Keratinocyte (primary cell): ENCODE results near the gene WNT9A. TPM values are rescaled to one million over a fixed set of nuclear protein-coding genes. Genes with fewer than 3 reads are reported as not detected.
"Not testable (repeated sequence)": the region's sequence is repeated elsewhere in the genome, so short reads cannot be mapped to it uniquely, and the experiment has no call there.

Experiments used
- DNase-seq: peaks from one replicate; pipeline ENCODE4 v3.0.0-alpha.2; 2011; ENCODE audit warnings: low read depth, missing footprints, low spot score
- FAIRE-seq: peaks from 2 replicates; lab custom pipeline; 2011; peaks lifted over from hg19 to GRCh38; lab: Jason Lieb, UNC
- H2AFZ ChIP-seq: 2 replicates; pipeline ENCODE4 v1.6.0; 2012; ENCODE audit warnings: low read length, control low read depth, inconsistent platforms; ENCODE audit not compliant: control insufficient read depth
- H3K27ac ChIP-seq: 2 replicates; pipeline ENCODE4 v1.5.1; 2011; ENCODE audit warnings: low read length; ENCODE audit not compliant: control insufficient read depth, insufficient read depth
- H3K27me3 ChIP-seq: 3 replicates; pipeline ENCODE4 v1.6.0; 2011; ENCODE audit warnings: low read length; ENCODE audit not compliant: control insufficient read depth, insufficient read depth; ENCODE audit errors: extremely low read depth
- H3K36me3 ChIP-seq, 2 experiments: 2 replicates in 1 of 2; 3 replicates in 1 of 2; pipeline ENCODE4 v1.5.1; 2011; ENCODE audit warnings: low read length in 2 of 2, mild to moderate bottlenecking in 1 of 2; ENCODE audit not compliant: control insufficient read depth in 2 of 2, insufficient read depth in 2 of 2; ENCODE audit errors: extremely low read depth in 1 of 2
- H3K4me1 ChIP-seq: 3 replicates; pipeline ENCODE4 v1.5.1; 2011; ENCODE audit warnings: low read length; ENCODE audit not compliant: control insufficient read depth, insufficient read depth; ENCODE audit errors: extremely low read depth
- H3K4me2 ChIP-seq: 3 replicates; pipeline ENCODE4 v1.6.0; 2011; ENCODE audit warnings: low read depth, low read length; ENCODE audit not compliant: control insufficient read depth, insufficient read depth; ENCODE audit errors: extremely low read depth
- H3K4me3 ChIP-seq, 3 experiments: fragments of 200-600 bp in 1 of 3; sonication (generic) in 1 of 3; 2 replicates in 2 of 3; 3 replicates in 1 of 3; pipeline ENCODE4 v1.5.1; 2011 to 2016; ENCODE audit warnings: low read length in 3 of 3, mild to moderate bottlenecking in 3 of 3, control low read depth in 2 of 3, inconsistent platforms in 1 of 3, low read depth in 1 of 3, mixed read lengths in 1 of 3, mixed run types in 1 of 3, moderate library complexity in 1 of 3; ENCODE audit not compliant: control insufficient read depth in 2 of 3, insufficient read depth in 2 of 3; ENCODE audit errors: extremely low read depth in 1 of 3
- H3K79me2 ChIP-seq: 2 replicates; pipeline ENCODE4 v1.6.0; 2012; ENCODE audit warnings: low read length; ENCODE audit not compliant: control insufficient read depth, insufficient read depth
- H3K9ac ChIP-seq: 3 replicates; pipeline ENCODE4 v1.6.0; 2011; ENCODE audit warnings: low read length; ENCODE audit not compliant: control insufficient read depth, insufficient read depth; ENCODE audit errors: extremely low read depth
- H3K9me1 ChIP-seq: 3 replicates; pipeline ENCODE4 v1.6.0; 2011; ENCODE audit warnings: low read length; ENCODE audit not compliant: control insufficient read depth, insufficient read depth; ENCODE audit errors: extremely low read depth
- H3K9me3 ChIP-seq: 2 replicates; pipeline ENCODE4 v1.5.1; 2012; ENCODE audit warnings: low read depth, low read length; ENCODE audit not compliant: control insufficient read depth
- H4K20me1 ChIP-seq: 3 replicates; pipeline ENCODE4 v1.6.0; 2011; ENCODE audit warnings: low read length; ENCODE audit not compliant: control insufficient read depth, insufficient read depth; ENCODE audit errors: extremely low read depth
- dilution Hi-C: fragments of 300-500 bp; cut with MboI; formaldehyde crosslinking; loops from one replicate; pipeline ENCODE4 v1.7.0; 2020; ENCODE audit warnings: low sequenced_read_pairs; ENCODE audit not compliant: extremely low pct_ligation_motif_present
- polyA plus RNA-seq, 5 experiments: library from polyadenylated mRNA; depleted of rRNA in 3 of 5; stranded (reverse) in 3 of 5; stranded (forward) in 1 of 5; unstranded in 1 of 5; fragments of >200 nt; gene quantifications; 1 replicate in 1 of 5; 2 replicates in 3 of 5; 3 replicates in 1 of 5; pipeline versions ENCODE4 v1.2.1 to v1.2.3, GENCODE V29; 2011 to 2012; ENCODE audit warnings: missing spikeins in 2 of 5, low read depth in 1 of 5, low replicate concordance in 1 of 5

The WNT9A gene
- polyA plus RNA-seq, 1 donor (not counting 4 experiments of a cell fraction or from before 2014, with no cell fraction given): 1.7 TPM

GRCh38 chr1:227973724-227974288 lies 26.1 kb upstream of the WNT9A start:
- H2AFZ ChIP-seq, H3K9ac ChIP-seq, FAIRE-seq, DNase-seq, H3K27me3 ChIP-seq, H4K20me1 ChIP-seq, H3K4me2 ChIP-seq, H3K4me1 ChIP-seq, H3K79me2 ChIP-seq, H3K9me3 ChIP-seq, dilution Hi-C loops, H3K36me3 ChIP-seq, H3K27ac ChIP-seq, H3K4me3 ChIP-seq, H3K9me1 ChIP-seq: not testable (repeated sequence)

GRCh38 chr1:227972843-227973374 lies 25.2 kb upstream of the WNT9A start:
- H2AFZ ChIP-seq, H3K79me2 ChIP-seq, H3K9me1 ChIP-seq, H4K20me1 ChIP-seq, H3K27ac ChIP-seq, H3K36me3 ChIP-seq, H3K27me3 ChIP-seq, H3K9me3 ChIP-seq, H3K4me2 ChIP-seq, H3K4me1 ChIP-seq, H3K9ac ChIP-seq, FAIRE-seq, H3K4me3 ChIP-seq, DNase-seq, dilution Hi-C loops: not testable (repeated sequence)

GRCh38 chr1:227972283-227972679 lies 24.5 kb upstream of the WNT9A start:
- H3K9me1 ChIP-seq, H3K27me3 ChIP-seq, H3K4me2 ChIP-seq, H2AFZ ChIP-seq, H4K20me1 ChIP-seq, H3K79me2 ChIP-seq, dilution Hi-C loops, DNase-seq, H3K9ac ChIP-seq, H3K9me3 ChIP-seq, H3K36me3 ChIP-seq, H3K27ac ChIP-seq, FAIRE-seq, H3K4me1 ChIP-seq, H3K4me3 ChIP-seq: not testable (repeated sequence)

- FAIRE-seq, H3K9me1 ChIP-seq, H3K9ac ChIP-seq, H3K9me3 ChIP-seq, H3K27me3 ChIP-seq, H3K4me2 ChIP-seq, H2AFZ ChIP-seq, H3K4me1 ChIP-seq, H3K4me3 ChIP-seq, H4K20me1 ChIP-seq, H3K27ac ChIP-seq, dilution Hi-C loops, H3K79me2 ChIP-seq, DNase-seq, H3K36me3 ChIP-seq: not testable (repeated sequence)
Measured at GRCh38 chr1:227971643-227972282, 24.0 kb upstream of the WNT9A start.

GRCh38 chr1:227971216-227971615 lies 23.5 kb upstream of the WNT9A start:
- not testable (repeated sequence) for FAIRE-seq, H3K9me1 ChIP-seq, H3K27me3 ChIP-seq

More at GRCh38 chr1:227971216-227971615, 23.5 kb upstream of the WNT9A start:
- H3K36me3 ChIP-seq, H4K20me1 ChIP-seq, dilution Hi-C loops, H3K9ac ChIP-seq, H3K4me3 ChIP-seq, DNase-seq, H2AFZ ChIP-seq, H3K9me3 ChIP-seq, H3K79me2 ChIP-seq, H3K27ac ChIP-seq, H3K4me1 ChIP-seq, H3K4me2 ChIP-seq: not testable (repeated sequence)
